ENCODE measurements around the gene KRT3.

GRCh38 chr12:52769354-52769753, 26.6 kb downstream of the KRT3 start:
- no peak for TF ChIP-seq POLR2A (IDR thresholded peaks at IDR 0.05)
- no peak for TF ChIP-seq CTCF (IDR thresholded peaks at IDR 0.05 in 8 of 11, conservative IDR thresholded peaks at IDR 0.05 in 3 of 11)

Data from spleen (tissue), 7 donors.